Fibroblast of skin of right biceps (primary cell): ENCODE data around the gene PRDM9.

ENCODE experiments used
- DNase-seq: peaks from one replicate; pipeline ENCODE4 v3.0.0-alpha.2; 2013

The PRDM9 gene

GRCh38 chr5:23528677-23529076 is 21.3 kb downstream of the PRDM9 start:
- no peak for DNase-seq

GRCh38 chr5:23530571-23530970 is 23.2 kb downstream of the PRDM9 start:
- DNase-seq, result no peak

GRCh38 chr5:23571059-23571458 is 63.6 kb downstream of the PRDM9 start:
- no peak for DNase-seq
